Measurements from ENCODE around the gene ARFGAP3.
"Not testable (repeated sequence)": the region's sequence is repeated elsewhere in the genome, so short reads cannot be mapped to it uniquely, and the experiment has no call there.

ARFGAP3 gene

DNA sequence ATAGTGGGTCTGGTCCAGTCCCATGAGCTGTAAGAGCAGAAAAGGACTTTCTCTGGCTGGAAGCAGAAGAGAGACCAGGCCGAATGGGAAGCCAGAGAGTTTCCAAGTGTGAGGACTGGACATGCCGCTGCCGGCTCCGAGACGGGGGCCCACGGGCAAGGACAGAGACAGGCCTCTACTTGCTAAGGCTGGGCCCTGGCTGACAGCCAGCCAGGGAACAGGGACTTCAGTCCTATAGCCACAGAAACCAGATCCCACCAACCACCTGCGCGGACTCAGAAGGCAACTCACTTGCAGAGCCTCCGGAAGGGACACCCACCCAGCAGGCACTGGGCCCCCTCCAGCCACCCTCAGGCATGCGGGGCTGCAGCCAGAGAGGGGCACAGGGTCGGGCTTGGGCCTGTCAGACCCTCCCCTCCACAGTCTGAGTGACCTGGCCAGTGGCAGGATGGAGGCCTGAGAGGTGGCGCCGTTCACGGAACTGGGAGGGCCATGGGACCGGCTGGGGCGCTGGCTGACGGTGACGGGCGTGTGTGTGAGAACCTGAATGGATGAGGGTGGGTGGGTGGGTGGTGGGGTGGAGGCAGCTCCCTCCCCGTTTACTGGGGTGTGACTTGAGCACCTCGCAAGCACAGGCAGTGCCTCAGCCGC lies 88.6 kb downstream of the ARFGAP3 start:
- DNase-seq (ENCODE audit: low spot score): no peak

GRCh38 chr22:42766860-42767259 lies 90.2 kb downstream of the ARFGAP3 start:
- DNase-seq (ENCODE audit: low spot score): no peak

GRCh38 chr22:42764895-42765363 lies 92.1 kb downstream of the ARFGAP3 start:
- no peak for DNase-seq (ENCODE audit: low spot score)

DNA sequence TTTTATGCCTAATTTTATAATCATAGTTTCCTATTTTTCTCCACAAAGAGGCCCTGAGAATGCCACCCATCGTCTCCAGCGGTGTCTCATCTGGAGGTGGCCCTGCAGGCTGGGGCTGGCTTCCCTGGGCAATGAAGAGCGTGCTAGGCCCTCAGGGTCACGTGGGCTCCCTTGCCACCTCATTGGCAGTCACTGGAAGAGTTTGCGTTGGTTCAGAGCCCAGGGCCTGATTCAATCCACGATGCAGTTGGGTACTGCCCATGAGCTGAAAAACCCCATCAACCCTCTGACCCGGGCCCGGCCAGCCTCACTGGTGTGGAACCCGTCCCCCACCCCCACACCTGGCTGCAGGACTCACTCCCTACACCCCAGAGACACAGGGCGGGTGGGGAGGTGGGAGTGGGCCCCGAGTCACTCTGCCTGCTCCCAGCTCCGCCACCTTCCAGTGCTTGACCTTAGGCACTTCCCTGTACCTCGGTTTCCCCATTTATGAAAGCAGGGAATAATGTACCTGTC lies 93.0 kb downstream of the ARFGAP3 start:
- no peak for DNase-seq (ENCODE audit: low spot score)

DNA sequence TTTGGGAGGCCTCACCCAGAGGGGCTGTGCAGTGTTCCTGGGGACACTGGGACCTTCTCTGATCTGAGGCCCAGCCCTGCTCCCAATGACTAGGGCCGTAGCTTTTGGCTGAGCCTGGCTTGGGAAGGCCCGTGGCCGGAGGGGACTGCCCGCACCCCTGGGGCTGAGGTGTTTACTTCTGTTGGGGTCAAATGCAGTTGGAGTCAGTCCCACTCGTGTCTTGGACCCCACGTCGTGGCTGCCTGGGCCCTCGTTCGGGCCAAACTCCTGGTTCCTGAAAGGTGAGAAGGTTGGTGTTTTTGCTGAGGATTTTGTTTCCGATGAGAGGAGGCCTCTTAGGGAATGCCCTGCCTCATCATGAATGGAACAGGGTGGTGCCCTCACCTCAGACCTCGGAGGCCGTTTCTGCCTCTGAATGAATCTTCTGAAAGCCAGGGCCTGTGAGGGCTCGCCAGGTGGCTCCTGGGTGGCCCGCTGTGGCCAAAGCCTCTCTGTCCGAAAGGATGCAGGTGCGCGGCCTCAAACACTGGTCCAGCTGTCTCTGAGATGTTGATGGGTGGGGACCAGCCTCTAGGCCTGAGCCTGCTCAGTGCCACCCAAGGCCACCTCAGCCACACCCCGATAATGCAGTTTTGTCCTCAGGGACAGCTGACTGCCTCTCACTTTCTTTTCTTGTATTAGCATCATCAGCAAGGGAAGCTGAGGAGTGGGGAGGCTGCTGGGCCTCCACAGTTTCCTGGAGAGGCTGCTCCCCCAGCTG lies 96.1 kb downstream of the ARFGAP3 start:
- DNase-seq (ENCODE audit: low spot score): no peak

DNA sequence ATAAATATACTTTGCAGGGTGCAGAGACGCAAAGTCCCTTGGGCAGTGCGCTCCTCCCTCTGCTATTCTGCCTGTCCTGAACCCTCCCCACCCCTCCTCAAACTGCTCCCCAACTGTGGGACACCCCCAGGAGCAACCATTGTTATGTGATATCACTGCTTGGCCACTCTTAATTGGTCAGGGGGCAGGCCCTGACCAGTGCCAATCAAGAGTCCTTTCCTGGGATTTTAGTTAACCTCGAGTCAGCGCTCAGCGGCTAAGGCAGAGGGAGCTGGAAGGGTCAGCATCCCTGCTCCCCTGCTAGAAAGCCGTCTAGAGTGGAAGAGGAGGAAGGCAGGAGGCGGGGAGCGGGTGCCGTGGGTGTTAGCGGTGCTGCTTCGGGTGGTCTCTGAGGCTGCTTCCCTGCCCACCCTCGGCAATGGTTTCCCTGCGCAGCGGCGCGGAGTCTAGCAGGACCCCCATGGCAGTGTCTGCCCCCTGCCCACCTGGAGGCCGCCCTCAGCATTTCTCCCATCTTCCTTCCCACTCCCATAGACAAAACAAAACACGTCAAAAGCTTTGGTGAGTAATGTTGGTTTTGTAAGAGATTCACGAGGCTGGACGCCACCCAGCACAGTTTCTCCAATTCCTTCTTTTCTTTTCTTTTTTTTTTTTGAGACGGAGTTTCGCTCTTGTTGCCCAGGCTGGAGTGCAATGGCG lies 98.0 kb downstream of the ARFGAP3 start:
- no peak for DNase-seq (ENCODE audit: low spot score)

DNA sequence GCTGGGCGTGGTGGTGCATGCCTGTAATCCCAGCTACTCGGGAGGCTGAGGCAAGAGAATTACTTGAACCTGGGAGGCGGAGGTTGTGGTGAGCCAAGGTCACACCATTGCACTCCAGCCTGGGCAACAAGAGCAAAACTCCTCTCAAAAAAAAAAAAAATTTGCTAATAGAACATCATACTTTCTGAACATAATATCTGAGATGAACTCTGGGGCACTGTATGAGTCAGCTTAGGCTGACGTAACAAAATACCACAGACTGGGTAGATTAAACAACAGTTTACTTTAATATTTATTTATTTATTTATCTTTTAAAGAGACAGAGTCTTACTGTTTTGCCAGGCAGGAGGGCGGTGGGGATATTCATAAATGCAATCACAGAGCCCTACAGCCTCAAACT lies 101.5 kb downstream of the ARFGAP3 start:
- DNase-seq (ENCODE audit: low spot score): peak; percentile 60

- not testable (repeated sequence) for DNase-seq (ENCODE audit: low spot score)
Observed at GRCh38 chr22:42755121-42755520, 102.0 kb downstream of the ARFGAP3 start.

GRCh38 chr22:42754658-42755057 lies 102.4 kb downstream of the ARFGAP3 start:
- no peak for DNase-seq (ENCODE audit: low spot score)

DNA sequence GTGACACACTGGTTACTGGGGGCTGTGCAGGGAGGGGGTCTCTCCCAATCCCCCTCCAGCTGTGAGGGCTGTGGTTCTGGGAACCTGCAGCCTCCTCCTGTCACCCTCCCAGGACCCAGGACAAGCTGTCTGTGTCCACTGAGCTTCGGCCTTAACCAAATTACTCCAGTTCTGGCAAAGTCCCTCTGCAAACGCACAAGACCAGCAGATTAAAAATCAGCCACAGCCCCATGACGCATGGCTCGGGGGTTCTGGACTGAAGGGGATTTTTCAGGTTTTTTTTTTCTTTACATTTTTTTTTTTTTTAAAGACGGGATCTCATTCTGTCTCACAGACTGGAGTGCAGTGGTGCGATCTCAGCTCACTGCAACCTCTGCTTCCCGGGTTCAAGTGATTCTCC lies 104.2 kb downstream of the ARFGAP3 start:
- DNase-seq (ENCODE audit: low spot score): peak; percentile 8

DNA sequence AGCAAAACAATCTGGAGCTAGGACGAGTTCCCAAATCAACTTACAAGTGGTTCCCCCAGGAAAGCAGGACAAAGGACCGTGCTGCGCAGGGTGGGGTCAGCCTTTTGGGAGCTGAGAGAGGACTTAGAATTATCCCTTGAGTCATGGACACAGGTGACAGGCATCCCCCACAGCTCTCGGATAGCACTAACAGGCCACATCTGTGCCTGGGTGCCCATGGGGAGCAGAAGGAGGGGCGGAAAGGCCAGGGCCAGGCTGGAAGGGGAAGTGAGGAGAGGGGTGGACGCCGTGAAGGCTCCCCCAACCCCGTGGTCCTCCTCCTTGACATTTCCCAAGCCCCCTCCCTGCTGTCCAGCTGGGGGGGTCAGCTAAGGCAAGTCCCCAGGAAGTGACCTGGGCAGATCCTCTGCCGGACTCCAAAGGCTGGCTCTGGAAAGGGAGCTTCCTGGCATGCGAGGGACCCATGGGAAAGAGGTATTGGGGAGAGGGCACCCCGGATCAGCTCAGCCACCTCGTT lies 104.8 kb downstream of the ARFGAP3 start:
- peak; percentile 6 for DNase-seq (ENCODE audit: low spot score)

DNA sequence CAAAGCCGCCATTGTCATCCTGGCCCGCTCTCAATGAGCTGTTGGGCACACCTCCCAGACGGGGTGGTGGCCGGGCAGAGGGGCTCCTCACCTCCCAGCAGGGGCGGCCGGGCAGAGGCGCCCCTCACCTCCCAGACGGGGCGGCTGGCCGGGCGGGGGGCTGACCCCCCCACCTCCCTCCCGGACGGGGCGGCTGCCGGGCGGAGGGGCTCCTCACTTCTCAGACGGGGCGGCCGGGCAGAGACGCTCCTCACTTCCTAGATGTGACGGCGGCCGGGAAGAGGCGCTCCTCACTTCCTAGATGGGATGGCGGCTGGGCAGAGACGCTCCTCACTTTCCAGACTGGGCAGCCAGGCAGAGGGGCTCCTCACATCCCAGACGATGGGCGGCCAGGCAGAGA lies 106.7 kb downstream of the ARFGAP3 start:
- not testable (repeated sequence) for DNase-seq (ENCODE audit: low spot score)

GRCh38 chr22:42747701-42748513 lies 109.2 kb downstream of the ARFGAP3 start:
- peak; percentile 56 for DNase-seq (ENCODE audit: low spot score)
